ENCODE data around the gene TC2N.

DNA sequence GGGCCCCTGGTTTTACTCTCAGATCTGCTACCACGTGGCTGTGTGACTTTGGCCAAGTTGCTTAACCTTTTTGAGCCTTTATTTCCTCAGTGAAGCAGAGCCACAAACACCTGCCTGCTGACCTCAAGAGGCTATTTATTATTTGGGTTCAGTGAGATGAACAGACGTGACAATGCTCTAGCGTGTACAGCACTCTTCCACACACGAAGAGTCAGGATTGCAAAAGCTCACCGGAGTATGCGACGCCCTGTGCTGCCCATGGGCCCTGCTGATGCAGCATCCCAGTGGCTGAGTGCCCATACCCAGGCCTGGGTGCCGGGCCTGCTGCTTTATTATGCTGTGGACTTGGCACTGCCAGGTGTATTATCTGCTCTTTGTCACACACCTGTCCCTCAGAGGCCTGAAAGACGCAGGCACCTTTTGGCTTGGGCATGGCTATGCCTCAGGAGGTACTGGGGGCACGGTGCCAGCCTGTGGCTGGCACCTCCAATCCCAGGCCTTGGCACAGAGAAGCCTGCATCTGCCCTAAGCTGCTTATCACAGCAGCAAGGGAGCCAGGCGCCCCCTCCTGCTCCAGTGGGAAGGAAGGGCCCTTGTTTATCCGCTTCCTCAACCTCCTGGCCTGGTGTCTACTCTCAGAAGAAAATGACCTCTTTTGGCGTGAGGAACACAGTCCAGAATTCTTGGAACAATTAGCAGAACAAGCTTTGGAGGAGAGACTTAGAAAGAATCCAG lies 22.3 kb upstream of the TC2N start:
- TF ChIP-seq POLR2A (IDR thresholded peaks at IDR 0.05) (no peak), POLR2AphosphoS5 (IDR thresholded peaks at IDR 0.05; ENCODE audit: insufficient read depth in 1 of 2, low read depth in 1 of 2) (peak; percentile 11 to 20)
- TF ChIP-seq, protein P1, sequence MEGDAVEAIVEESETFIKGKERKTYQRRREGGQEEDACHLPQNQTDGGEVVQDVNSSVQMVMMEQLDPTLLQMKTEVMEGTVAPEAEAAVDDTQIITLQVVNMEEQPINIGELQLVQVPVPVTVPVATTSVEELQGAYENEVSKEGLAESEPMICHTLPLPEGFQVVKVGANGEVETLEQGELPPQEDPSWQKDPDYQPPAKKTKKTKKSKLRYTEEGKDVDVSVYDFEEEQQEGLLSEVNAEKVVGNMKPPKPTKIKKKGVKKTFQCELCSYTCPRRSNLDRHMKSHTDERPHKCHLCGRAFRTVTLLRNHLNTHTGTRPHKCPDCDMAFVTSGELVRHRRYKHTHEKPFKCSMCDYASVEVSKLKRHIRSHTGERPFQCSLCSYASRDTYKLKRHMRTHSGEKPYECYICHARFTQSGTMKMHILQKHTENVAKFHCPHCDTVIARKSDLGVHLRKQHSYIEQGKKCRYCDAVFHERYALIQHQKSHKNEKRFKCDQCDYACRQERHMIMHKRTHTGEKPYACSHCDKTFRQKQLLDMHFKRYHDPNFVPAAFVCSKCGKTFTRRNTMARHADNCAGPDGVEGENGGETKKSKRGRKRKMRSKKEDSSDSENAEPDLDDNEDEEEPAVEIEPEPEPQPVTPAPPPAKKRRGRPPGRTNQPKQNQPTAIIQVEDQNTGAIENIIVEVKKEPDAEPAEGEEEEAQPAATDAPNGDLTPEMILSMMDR (IDR thresholded peaks at IDR 0.05), result no peak
